Measurements from ENCODE around the gene FABP3. TPM values are rescaled to one million over a fixed set of nuclear protein-coding genes. Genes with fewer than 3 reads are reported as not detected.

FABP3 gene
- total RNA-seq (2022; extraction: Qiagen RNA extraction; ENCODE audit: low read depth) = not detected in 5 replicates

GRCh38 chr1:31373056-31373896 is at the start of gene FABP3:
Gene FABP3 (minus strand): TSS chr1:31373076. CDS start chr1:31373014, 62 bp downstream.

GRCh38 chr1:31412732-31413404 is 40.0 kb upstream of the FABP3 start, which contains the start of gene SERINC2:
Gene SERINC2 (plus strand): TSS chr1:31413213. CDS start chr1:31413266, 53 bp downstream.

Other genes starting within 250 kb of the FABP3 start
- 1.0 to 1.8 TPM (median 1.3 TPM) in 5 replicates for gene NKAIN1, start 133.2 kb downstream of the FABP3 start, total RNA-seq (2022; extraction: Qiagen RNA extraction; ENCODE audit: low read depth)
- 38.7 to 50.3 TPM (median 42.0 TPM) in 5 replicates for gene SNRNP40, start 76.3 kb downstream of the FABP3 start, total RNA-seq (2022; extraction: Qiagen RNA extraction; ENCODE audit: low read depth)
- 24.2 to 30.1 TPM (median 25.4 TPM) in 5 replicates for gene ZCCHC17, start 76.0 kb downstream of the FABP3 start, total RNA-seq (2022; extraction: Qiagen RNA extraction; ENCODE audit: low read depth)
- gene SERINC2, start 40.1 kb upstream of the FABP3 start, total RNA-seq (2022; extraction: Qiagen RNA extraction; ENCODE audit: low read depth) = 13.5 to 33.0 TPM (median 29.6 TPM) in 5 replicates
- 0.60 to 1.4 TPM (median 0.86 TPM) in 5 replicates for gene TINAGL1, start 203.4 kb upstream of the FABP3 start, total RNA-seq (2022; extraction: Qiagen RNA extraction; ENCODE audit: low read depth)
- not detected in 5 replicates for gene HCRTR1, start 244.6 kb upstream of the FABP3 start, total RNA-seq (2022; extraction: Qiagen RNA extraction; ENCODE audit: low read depth)